Measurements from ENCODE around the gene RUSC1. TPM values are rescaled to one million over a fixed set of nuclear protein-coding genes. Genes with fewer than 3 reads are reported as not detected.

The RUSC1 gene, protein sequence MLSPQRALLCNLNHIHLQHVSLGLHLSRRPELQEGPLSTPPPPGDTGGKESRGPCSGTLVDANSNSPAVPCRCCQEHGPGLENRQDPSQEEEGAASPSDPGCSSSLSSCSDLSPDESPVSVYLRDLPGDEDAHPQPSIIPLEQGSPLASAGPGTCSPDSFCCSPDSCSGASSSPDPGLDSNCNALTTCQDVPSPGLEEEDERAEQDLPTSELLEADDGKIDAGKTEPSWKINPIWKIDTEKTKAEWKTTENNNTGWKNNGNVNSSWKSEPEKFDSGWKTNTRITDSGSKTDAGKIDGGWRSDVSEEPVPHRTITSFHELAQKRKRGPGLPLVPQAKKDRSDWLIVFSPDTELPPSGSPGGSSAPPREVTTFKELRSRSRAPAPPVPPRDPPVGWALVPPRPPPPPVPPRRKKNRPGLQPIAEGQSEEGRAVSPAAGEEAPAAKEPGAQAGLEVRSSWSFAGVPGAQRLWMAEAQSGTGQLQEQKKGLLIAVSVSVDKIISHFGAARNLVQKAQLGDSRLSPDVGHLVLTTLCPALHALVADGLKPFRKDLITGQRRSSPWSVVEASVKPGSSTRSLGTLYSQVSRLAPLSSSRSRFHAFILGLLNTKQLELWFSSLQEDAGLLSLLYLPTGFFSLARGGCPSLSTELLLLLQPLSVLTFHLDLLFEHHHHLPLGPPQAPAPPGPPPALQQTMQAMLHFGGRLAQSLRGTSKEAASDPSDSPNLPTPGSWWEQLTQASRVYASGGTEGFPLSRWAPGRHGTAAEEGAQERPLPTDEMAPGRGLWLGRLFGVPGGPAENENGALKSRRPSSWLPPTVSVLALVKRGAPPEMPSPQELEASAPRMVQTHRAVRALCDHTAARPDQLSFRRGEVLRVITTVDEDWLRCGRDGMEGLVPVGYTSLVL
- total RNA-seq: 18.0 TPM
- long read RNA-seq, transcript RUSC1-203 (9 exons, 1,968 nt): major isoform, 9 of 55 reads
- long read RNA-seq, transcript RUSC1-214 (8 exons, 1,700 nt): minor isoform, 6 of 55 reads
- long read RNA-seq, partial matches to known transcripts: 17 of 55 reads
- long read RNA-seq, other reads (novel, unspliced or antisense): 15 of 55 reads

DNA sequence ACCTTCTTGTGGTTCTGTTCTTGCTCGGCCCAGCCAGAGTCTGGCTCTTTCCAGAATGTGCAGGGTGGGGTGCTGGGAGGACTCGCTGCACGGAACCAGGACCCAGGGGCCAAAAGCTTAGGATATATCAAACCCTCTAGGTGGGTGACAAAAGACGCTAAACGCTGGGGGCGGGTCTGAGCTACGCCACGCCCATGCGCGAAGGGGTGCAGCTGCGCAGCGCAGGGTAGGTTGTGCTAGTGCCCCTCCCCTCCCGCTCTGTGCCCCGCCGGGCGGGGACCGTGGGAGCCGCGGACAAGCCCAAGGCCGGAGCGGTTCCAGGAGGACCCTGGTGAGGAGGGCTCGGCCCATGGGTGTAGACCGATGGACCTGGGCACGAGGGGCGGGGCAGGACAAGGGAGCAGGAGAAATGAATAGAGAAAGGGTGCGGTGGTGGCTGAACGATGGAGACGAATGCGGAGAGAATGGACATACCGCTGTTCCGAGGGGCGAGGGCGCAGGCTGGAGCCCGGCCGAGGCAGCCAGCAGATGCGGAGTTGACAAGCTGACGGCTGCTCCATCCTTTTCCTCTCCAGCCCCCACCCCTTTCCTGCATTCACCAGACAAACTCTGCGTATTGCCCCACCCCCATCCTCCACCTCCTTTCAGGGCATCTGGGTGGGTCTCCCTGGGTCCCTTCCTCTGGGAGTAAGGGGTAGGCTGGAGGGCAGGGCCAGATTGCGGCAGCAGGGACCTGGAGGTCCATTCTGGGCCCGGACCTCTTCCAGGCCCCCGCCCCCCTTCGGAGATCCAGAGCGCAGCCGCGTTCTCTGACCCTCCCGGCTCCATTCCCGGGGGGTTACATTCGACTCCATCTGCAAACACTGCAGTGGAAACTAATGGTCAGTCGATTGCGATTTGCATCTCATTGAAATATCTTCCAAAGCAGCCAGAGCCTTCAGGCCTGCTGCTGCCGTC lies at the start of gene RUSC1:
Gene RUSC1, plus strand, starts transcription at position 234 of the 957 bp plus-strand sequence. CDS start 880 bp downstream, outside the sequence.
- Histone ChIP-seq H3K27ac (replicated peaks) (peak within 1 kb of the TSS; percentile 99), H3K4me3 (peak within 1 kb of the TSS; percentile 85), H3K9me3 (replicated peaks) (no peaks in the 10 kb centered on the region), H3K36me3 (peaks cover 24% of the 10 kb centered on the region), H3K4me1 (peaks cover 55% of the 10 kb centered on the region), H3K27me3 (ENCODE audit: low read depth) (no peaks in the 10 kb centered on the region)
- intact Hi-C loops (cut with micrococcal nuclease): loop anchor here (5.0 kb wide), 1 partner anchor 44 kb away; the partner anchor contains the start of gene HCN3
- peak; percentile 89 for DNase-seq
- no peak for TF ChIP-seq CTCF (IDR thresholded peaks at IDR 0.05; ENCODE audit: borderline replicate concordance)

DNA sequence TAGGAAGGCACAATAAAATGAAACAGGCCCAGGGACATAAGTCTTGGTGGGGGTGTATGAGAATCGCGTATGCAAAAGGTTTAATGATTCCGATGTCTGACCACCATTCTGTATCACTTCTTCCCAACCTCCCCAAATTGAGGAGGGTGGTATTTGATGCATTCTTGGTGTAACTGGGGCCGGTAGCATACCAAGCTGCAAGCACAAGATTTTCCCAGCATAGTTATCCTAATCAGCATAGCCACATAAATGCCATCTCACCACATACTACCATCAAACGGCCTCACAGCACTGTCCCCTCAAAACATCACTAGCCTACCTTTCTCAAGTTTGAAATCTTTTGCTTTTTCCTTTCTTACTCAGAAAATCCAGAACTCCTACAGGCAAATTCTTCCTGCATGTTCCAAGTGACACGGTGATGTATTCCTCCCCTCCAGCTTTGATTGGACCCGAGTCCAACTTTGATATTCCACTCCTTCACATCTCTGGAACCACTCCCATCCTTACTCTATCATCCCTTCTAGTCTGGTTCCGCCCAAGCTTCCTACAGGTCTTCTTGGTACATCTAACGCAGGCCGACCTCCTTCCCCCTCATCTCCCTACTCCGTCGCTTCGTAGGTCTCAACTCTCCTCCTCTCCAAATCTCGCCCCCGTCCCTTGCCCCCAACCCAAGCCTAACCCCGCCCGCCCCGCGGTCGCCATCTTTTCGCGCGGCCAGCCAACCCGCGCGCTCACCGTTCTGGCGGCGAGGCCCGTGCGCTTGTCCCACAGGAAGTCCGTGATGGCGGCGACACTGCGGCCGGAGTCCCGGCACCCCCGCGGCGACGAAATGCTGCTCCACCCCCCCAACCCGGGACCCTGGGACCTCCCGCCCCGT lies 48.0 kb upstream of the RUSC1 start:
- peak overlapping the region; percentile 97 for H3K27ac ChIP-seq (replicated peaks)
- no peak for TF ChIP-seq CTCF (IDR thresholded peaks at IDR 0.05; ENCODE audit: borderline replicate concordance)
- H3K9me3 ChIP-seq (replicated peaks): no peaks in the 10 kb centered on the region
- H3K27me3 ChIP-seq (ENCODE audit: low read depth): no peaks in the 10 kb centered on the region
- peak overlapping the region; percentile 89 for H3K4me3 ChIP-seq
- intact Hi-C loops (cut with micrococcal nuclease): no loop called here
- H3K4me1 ChIP-seq: peaks cover 53% of the 10 kb centered on the region
- DNase-seq: no peak
- peaks cover 33% of the 10 kb centered on the region for H3K36me3 ChIP-seq

- Histone ChIP-seq H3K27me3 (ENCODE audit: low read depth) (no peaks in the 10 kb centered on the region), H3K4me3 (peak within 1 kb of the TSS; percentile 89), H3K27ac (replicated peaks) (peak within 1 kb of the TSS; percentile 97), H3K4me1 (peaks cover 58% of the 10 kb centered on the region), H3K9me3 (replicated peaks) (no peaks in the 10 kb centered on the region), H3K36me3 (peaks cover 24% of the 10 kb centered on the region)
- TF ChIP-seq CTCF (IDR thresholded peaks at IDR 0.05; ENCODE audit: borderline replicate concordance): no peak
- DNase-seq: peak; percentile 96
- intact Hi-C loops (cut with micrococcal nuclease): no loop called here
Observed at GRCh38 chr1:155273343-155274245, 47.1 kb upstream of the RUSC1 start, which contains the start of gene CLK2. TSS of gene CLK2 (minus strand) at chr1:155273504. CDS start at chr1:155270977, 2,527 bp downstream.

Data from left ventricle myocardium inferior (tissue), 1 donor.